GM12878 (cell line): ENCODE data around the gene APLN. TPM values are rescaled to one million over a fixed set of nuclear protein-coding genes. Genes with fewer than 3 reads are reported as not detected.

Experiments used
- ATAC-seq: fragments of 200-7000 bp; cut with Tn5 transposase; 3 replicates; pipeline ENCODE4 v1.9.1; 2020; ENCODE audit warnings: mild to moderate bottlenecking, moderate library complexity
- BruUV-seq: library from RNA; stranded (reverse); fragments of 400-500 nt; replicated peaks from 2 replicates; lab custom pipeline; 2021; lab: Mats Ljungman, UMichigan
- CTCF ChIA-PET: fragments of 300-600 bp; sonication (Branson Sonifier 250); formaldehyde crosslinking; extraction: SDS; loops from one replicate; lab custom pipeline; 2021; ENCODE audit warnings: inconsistent platforms; lab: Yijun Ruan, JAX
- POLR2A ChIA-PET: fragments of 350-600 bp; formaldehyde crosslinking; extraction: SDS; loops from one replicate; lab custom pipeline; 2021; ENCODE audit warnings: inconsistent platforms; lab: Charles Lee
- RAD21 ChIA-PET: fragments of 300-600 bp; sonication (Branson Sonifier 250); formaldehyde crosslinking; loops from one replicate; lab custom pipeline; 2023; ENCODE audit warnings: antibody characterized with exemption; ENCODE audit not compliant: unreplicated experiment; lab: Charles Lee
- SMC1A ChIA-PET: fragments of 300-600 bp; sonication (Branson Sonifier 250); formaldehyde crosslinking; loops from one replicate; lab custom pipeline; 2023; ENCODE audit not compliant: unreplicated experiment, uncharacterized antibody; lab: Charles Lee
- DNase-seq: peaks from one replicate; pipeline ENCODE4 v3.0.0-alpha.2; 2011; ENCODE audit warnings: low read depth, low spot score
- FAIRE-seq: peaks from 3 replicates; lab custom pipeline; 2011; peaks lifted over from hg19 to GRCh38; lab: Jason Lieb, UNC
- H2AFZ ChIP-seq: 2 replicates; pipeline ENCODE4 v1.6.0; 2011; ENCODE audit warnings: low read depth, low read length, control low read depth; ENCODE audit not compliant: control insufficient read depth
- H3K27ac ChIP-seq: 2 replicates; pipeline ENCODE4 v1.5.1; 2011; ENCODE audit warnings: control low read depth; ENCODE audit not compliant: control insufficient read depth, insufficient read depth
- H3K27me3 ChIP-seq, 2 experiments: replicated peaks in 1 of 2; 2 replicates each; pipeline versions ENCODE4 v1.6.0 to v1.6.1; 2011; ENCODE audit warnings: low read length in 1 of 2; ENCODE audit not compliant: control insufficient read depth in 2 of 2, insufficient read depth in 2 of 2
- H3K36me3 ChIP-seq, 2 experiments: 2 replicates each; pipeline ENCODE4 v1.5.1; 2011; ENCODE audit warnings: low read length in 1 of 2; ENCODE audit not compliant: control insufficient read depth in 2 of 2, insufficient read depth in 2 of 2
- H3K4me1 ChIP-seq: 2 replicates; pipeline ENCODE4 v1.6.1; 2011; ENCODE audit warnings: mild to moderate bottlenecking, low read length, moderate library complexity, mixed read lengths; ENCODE audit not compliant: control insufficient read depth, insufficient read depth
- H3K4me2 ChIP-seq: 2 replicates; pipeline ENCODE4 v1.6.0; 2011; ENCODE audit warnings: control low read depth; ENCODE audit not compliant: control insufficient read depth, insufficient read depth
- H3K4me3 ChIP-seq: fragments of 200-600 bp; sonication (generic); 2 replicates; pipeline ENCODE4 v1.5.1; 2016
- H3K79me2 ChIP-seq: 2 replicates; pipeline ENCODE4 v1.6.0; 2011; ENCODE audit warnings: low read length; ENCODE audit not compliant: control insufficient read depth, insufficient read depth
- H3K9ac ChIP-seq: 2 replicates; pipeline ENCODE4 v1.8.0; 2011; ENCODE audit warnings: low read length, control low read depth, mixed read lengths; ENCODE audit not compliant: control insufficient read depth, insufficient read depth
- H3K9me3 ChIP-seq: replicated peaks from 3 replicates; pipeline ENCODE4 v1.5.1; 2011; ENCODE audit warnings: mild to moderate bottlenecking, low read length; ENCODE audit not compliant: control insufficient read depth, insufficient read depth
- H4K20me1 ChIP-seq: 2 replicates; pipeline ENCODE4 v1.6.0; 2011; ENCODE audit not compliant: control insufficient read depth, insufficient read depth
- ATF2 ChIP-seq: IDR thresholded peaks from 2 replicates; pipeline ENCODE4 v1.6.1; 2012; ENCODE audit warnings: low read length, inconsistent platforms
- BCL11A ChIP-seq: IDR thresholded peaks from 2 replicates; pipeline ENCODE4 v1.6.1; 2011; ENCODE audit warnings: low read depth, low read length
- BRCA1 ChIP-seq: IDR thresholded peaks from 2 replicates; pipeline ENCODE4 v1.6.1; 2011; ENCODE audit warnings: low read depth, low read length, improper control_type of control experiment
- CHD4 ChIP-seq: fragments of 200-600 bp; sonication (generic); IDR thresholded peaks from 2 replicates; pipeline ENCODE4 v1.6.1; 2016; ENCODE audit warnings: mild to moderate bottlenecking
- FOXM1 ChIP-seq: IDR thresholded peaks from 2 replicates; pipeline ENCODE4 v1.6.1; 2012; ENCODE audit warnings: low read depth, mild to moderate bottlenecking, inconsistent platforms, low read length, moderate library complexity
- MTA2 ChIP-seq: fragments of 450-650 bp; IDR thresholded peaks from 2 replicates; pipeline ENCODE4 v1.6.1; 2016; ENCODE audit warnings: low read depth, mild to moderate bottlenecking, moderate library complexity
- NFYB ChIP-seq: IDR thresholded peaks from 2 replicates; pipeline ENCODE4 v1.6.1; 2011; ENCODE audit warnings: low read depth, mild to moderate bottlenecking, low read length, improper control_type of control experiment, moderate library complexity; ENCODE audit not compliant: insufficient read depth
- NR2F1 ChIP-seq: fragments of 450-650 bp; conservative IDR thresholded peaks from 2 replicates; pipeline ENCODE4 v1.6.1; 2017; ENCODE audit warnings: mild to moderate bottlenecking
- PAX8 ChIP-seq: fragments of 450-650 bp; IDR thresholded peaks from 2 replicates; pipeline ENCODE4 v1.6.1; 2017; ENCODE audit warnings: mild to moderate bottlenecking, moderate library complexity
- RAD51 ChIP-seq: fragments of 450-650 bp; IDR thresholded peaks from 2 replicates; pipeline ENCODE4 v1.6.1; 2016; ENCODE audit warnings: moderate library complexity, mild to moderate bottlenecking, inconsistent platforms
- RELA ChIP-seq: fragments of 450-650 bp; IDR thresholded peaks from 2 replicates; pipeline ENCODE4 v1.8.0; 2014; ENCODE audit warnings: borderline replicate concordance; ENCODE audit not compliant: partially characterized antibody
- TAF1 ChIP-seq: IDR thresholded peaks from 2 replicates; pipeline ENCODE4 v1.6.1; 2011; ENCODE audit warnings: mild to moderate bottlenecking, low read depth, low read length, borderline replicate concordance
- ZBTB33 ChIP-seq: fragments of 450-650 bp; IDR thresholded peaks from 2 replicates; pipeline ENCODE4 v1.6.1; 2017; ENCODE audit warnings: mild to moderate bottlenecking
- ZSCAN29 ChIP-seq: fragments of 450-650 bp; IDR thresholded peaks from 2 replicates; pipeline ENCODE4 v1.6.1; 2017; ENCODE audit warnings: mild to moderate bottlenecking, moderate library complexity
- WGBS: methylation state at CpG from one replicate; pipeline ENCODE4 v1.1.6; 2016; ENCODE audit warnings: low lambda C conversion rate; ENCODE audit not compliant: insufficient replicate concordance, insufficient coverage; ENCODE audit errors: missing lambda C conversion rate; 5-methylcytosine and 5-hydroxymethylcytosine counted together
- in situ Hi-C: fragments of 300-500 bp; cut with MboI; formaldehyde crosslinking; loops from 9 replicates; pipeline ENCODE4 v1.14.3; 2018; ENCODE audit warnings: mixed read lengths
- intact Hi-C: fragments of 100-400 bp; cut with micrococcal nuclease; formaldehyde crosslinking; loops from one replicate; pipeline ENCODE4 v1.14.2; 2022; ENCODE audit not compliant: unreplicated experiment
- polyA plus RNA-seq, 11 experiments: library from polyadenylated mRNA; depleted of rRNA in 4 of 11; unstranded in 6 of 11; stranded (reverse) in 5 of 11; fragments of >200 nt; fragmentation: Nextera tagmentation in 4 of 11; fragmentation: Illumina TruSeq in 1 of 11; extraction: Ambion mirVana in 4 of 11; extraction: Trizol in 1 of 11; gene quantifications; 1 replicate in 1 of 11; 2 replicates in 10 of 11; pipeline versions ENCODE4 v1.2.1 to v1.2.3, GENCODE V29; 2011 to 2016; ENCODE audit warnings: inconsistent platforms in 2 of 11, missing spikeins in 2 of 11, low read depth in 1 of 11
- total RNA-seq, 4 experiments: library from RNA; depleted of rRNA in 3 of 4; stranded (reverse); fragments of >200 nt in 3 of 4; fragmentation: Illumina TruSeq in 1 of 4; extraction: Trizol in 1 of 4; gene quantifications; 2 replicates each; pipeline versions ENCODE4 v1.2.1 to v1.2.3, GENCODE V29; 2013 to 2021

APLN gene
- total and polyA plus RNA-seq, 10 of the 15 experiments (the other 5 are each of a cell fraction or from before 2014, with no cell fraction given): 0.31 TPM; not detected in 9

- H3K27ac ChIP-seq: no peak overlapping the region
- WGBS: 40% methylated on average over 10 of the region's 10 CpGs
- no peaks in the 10 kb centered on the region; the same call in 2 of the 3 replicates for H3K9me3 ChIP-seq
- DNase-seq: no peak
- ATAC-seq: no peak
- H3K79me2 ChIP-seq: no peaks in the 10 kb centered on the region
- intact Hi-C loops: no loop called here
- H2AFZ ChIP-seq: no peak overlapping the region
- no peaks in the 10 kb centered on the region for H3K36me3 ChIP-seq
- H4K20me1 ChIP-seq: no peaks in the 10 kb centered on the region
- BruUV-seq: no TSS peak
- H3K4me3 ChIP-seq: no peak overlapping the region
- ChIA-PET SMC1A (interaction anchor here (0.6 kb wide), 1 partner anchor 15 kb away, joined by 4 read pairs; no protein-coding TSS in a partner anchor), RAD21 (no interaction called here), POLR2A (no interaction called here), CTCF (interaction anchor here (0.9 to 1.5 kb wide), 2 partner anchors 13 to 15 kb away, joined by 3 read pairs; no protein-coding TSS in a partner anchor)
- no peak overlapping the region for H3K9ac ChIP-seq
- H3K4me1 ChIP-seq: no peaks in the 10 kb centered on the region
- no peak for TF ChIP-seq ZSCAN29
- TF ChIP-seq CHD4: no peak
- no peak for TF ChIP-seq NR2F1
- no peak for TF ChIP-seq TAF1
- no peak for TF ChIP-seq RAD51
- TF ChIP-seq FOXM1: no peak
- no peak for TF ChIP-seq NFYB
- no peak for TF ChIP-seq ATF2
- no peak for TF ChIP-seq BRCA1
- no peak for TF ChIP-seq MTA2
- no peak for TF ChIP-seq BCL11A
- no peak for TF ChIP-seq ZBTB33
- TF ChIP-seq PAX8: no peak
- TF ChIP-seq RELA: no peak
- H3K27me3 ChIP-seq: no peaks in the 10 kb centered on the region; a peak in 1 of 4 replicates
- in situ Hi-C loops: loop anchor here (25.0 kb wide), 2 partner anchors 439 to 564 kb away; no protein-coding TSS in a partner anchor
- no peak overlapping the region for H3K4me2 ChIP-seq
- FAIRE-seq: no peak
Observed at GRCh38 chrX:129622757-129623301, 31.9 kb downstream of the APLN start.
